Endothelial cell of umbilical vein (primary cell): ENCODE data around the gene TNRC6B. TPM values are rescaled to one million over a fixed set of nuclear protein-coding genes. Genes with fewer than 3 reads are reported as not detected.

Experiments
- BruUV-seq: library from RNA; stranded (reverse); fragments of 400-500 nt; replicated peaks from 2 replicates; lab custom pipeline; 2021; lab: Mats Ljungman, UMichigan
- CTCF ChIA-PET: fragments of 300-600, 350-600 bp; sonication (Branson Sonifier 250); formaldehyde crosslinking; loops from one replicate; lab custom pipeline; 2021; ENCODE audit warnings: antibody characterized with exemption, inconsistent platforms; lab: Charles Lee
- POLR2A ChIA-PET: fragments of 300-600, 350-600 bp; sonication (Branson Sonifier 250); formaldehyde crosslinking; loops from one replicate; lab custom pipeline; 2021; ENCODE audit warnings: antibody characterized with exemption, inconsistent platforms; lab: Charles Lee
- DNase-seq: peaks from one replicate; pipeline ENCODE4 v3.0.0-alpha.2; 2011; ENCODE audit warnings: low read depth, low spot score
- FAIRE-seq: peaks from 2 replicates; lab custom pipeline; 2011; peaks lifted over from hg19 to GRCh38; lab: Jason Lieb, UNC
- H2AFZ ChIP-seq: 2 replicates; pipeline ENCODE4 v1.6.0; 2012; ENCODE audit warnings: low read depth, low read length, control low read depth, inconsistent platforms
- H3K27ac ChIP-seq: 2 replicates; pipeline ENCODE4 v1.5.1; 2011; ENCODE audit warnings: low read depth, mild to moderate bottlenecking, control low read depth, low read length, moderate library complexity; ENCODE audit not compliant: insufficient read depth
- H3K27me3 ChIP-seq, 2 experiments: 2 replicates each; pipeline versions ENCODE4 v1.6.0 to v1.6.1; 2011; ENCODE audit warnings: low read length in 2 of 2, mixed read lengths in 1 of 2; ENCODE audit not compliant: control insufficient read depth in 2 of 2, insufficient read depth in 2 of 2
- H3K36me3 ChIP-seq, 2 experiments: 2 replicates in 1 of 2; 3 replicates in 1 of 2; pipeline ENCODE4 v1.5.1; 2011; ENCODE audit warnings: low read length in 2 of 2, mild to moderate bottlenecking in 1 of 2, moderate library complexity in 1 of 2; ENCODE audit not compliant: control insufficient read depth in 2 of 2, insufficient read depth in 2 of 2; ENCODE audit errors: extremely low read depth in 1 of 2
- H3K4me1 ChIP-seq: 3 replicates; pipeline ENCODE4 v1.5.1; 2011; ENCODE audit warnings: mild to moderate bottlenecking, low read length; ENCODE audit not compliant: control insufficient read depth, insufficient read depth; ENCODE audit errors: extremely low read depth
- H3K4me2 ChIP-seq: 2 replicates; pipeline ENCODE4 v1.6.1; 2011; ENCODE audit warnings: low read length, control low read depth, mixed read lengths; ENCODE audit not compliant: insufficient read depth
- H3K4me3 ChIP-seq, 3 experiments: fragments of 200-600 bp in 1 of 3; sonication (generic), shearing (Covaris generic) in 1 of 3; replicated peaks in 1 of 3; 2 replicates each; pipeline ENCODE4 v1.5.1; 2011 to 2016; ENCODE audit warnings: control low read depth in 3 of 3, low read length in 3 of 3, mild to moderate bottlenecking in 2 of 3, inconsistent platforms in 1 of 3, low read depth in 1 of 3, moderate library complexity in 1 of 3; ENCODE audit not compliant: insufficient read depth in 1 of 3
- H3K79me2 ChIP-seq: 2 replicates; pipeline ENCODE4 v1.6.0; 2012; ENCODE audit warnings: low read length, inconsistent platforms; ENCODE audit not compliant: control insufficient read depth, insufficient read depth
- H3K9ac ChIP-seq: replicated peaks from 2 replicates; pipeline ENCODE3; 2011; ENCODE audit warnings: low read length, control low read depth; ENCODE audit not compliant: insufficient read depth; ENCODE audit errors: extremely low read depth
- H3K9me1 ChIP-seq: replicated peaks from 3 replicates; pipeline ENCODE4 v1.6.0; 2011; ENCODE audit warnings: mild to moderate bottlenecking, low read length; ENCODE audit not compliant: control insufficient read depth, insufficient read depth; ENCODE audit errors: extremely low read depth
- H3K9me3 ChIP-seq: replicated peaks from 2 replicates; pipeline ENCODE4 v1.5.1; 2012; ENCODE audit warnings: low read length, inconsistent platforms; ENCODE audit not compliant: control insufficient read depth, insufficient read depth
- H4K20me1 ChIP-seq: replicated peaks from 2 replicates; pipeline ENCODE3; 2011; ENCODE audit warnings: mild to moderate bottlenecking, low read length; ENCODE audit not compliant: control insufficient read depth, insufficient read depth; ENCODE audit errors: extremely low read depth
- CTCF ChIP-seq, 2 donors: IDR thresholded peaks; 1 replicate in 1 of 2; 2 replicates in 1 of 2; pipeline ENCODE4 v1.5.1; 2011; ENCODE audit warnings: low read length in 2 of 2, mild to moderate bottlenecking in 2 of 2, moderate library complexity in 2 of 2, control low read depth in 1 of 2, inconsistent platforms in 1 of 2, low read depth in 1 of 2; ENCODE audit not compliant: insufficient read depth in 1 of 2; ENCODE audit errors: extremely low read depth in 1 of 2
- EZH2 ChIP-seq: IDR thresholded peaks from 2 replicates; pipeline ENCODE4 v1.6.1; 2012; ENCODE audit warnings: borderline replicate concordance, low read depth, mild to moderate bottlenecking, moderate library complexity, low read length, inconsistent platforms; ENCODE audit not compliant: severe bottlenecking
- JUN ChIP-seq: IDR thresholded peaks from 2 replicates; pipeline ENCODE4 v1.6.1; 2011; ENCODE audit warnings: borderline replicate concordance, low read depth; ENCODE audit not compliant: insufficient read length, insufficient read depth
- MYC ChIP-seq: IDR thresholded peaks from one replicate; pipeline ENCODE4 v1.6.1; 2011; ENCODE audit warnings: mild to moderate bottlenecking, low read depth, low read length
- POLR2AphosphoS5 ChIP-seq: IDR thresholded peaks from 2 replicates; pipeline ENCODE4 v1.6.1; 2012; ENCODE audit warnings: low read depth, mild to moderate bottlenecking, control low read depth, low read length, moderate library complexity; ENCODE audit not compliant: insufficient read depth
- dilution Hi-C: fragments of 300-500 bp; cut with MboI; formaldehyde crosslinking; loops from one replicate; pipeline ENCODE4 v1.15.0; 2019; ENCODE audit warnings: low sequenced_read_pairs; ENCODE audit not compliant: extremely low pct_ligation_motif_present
- intact Hi-C: fragments of 100-400 bp; cut with micrococcal nuclease; formaldehyde crosslinking; loops from one replicate; pipeline ENCODE4 v1.10.0; 2022
- polyA plus RNA-seq, 4 experiments: library from polyadenylated mRNA; depleted of rRNA in 3 of 4; stranded (reverse) in 3 of 4; unstranded in 1 of 4; fragments of >200 nt; gene quantifications; 2 replicates each; pipeline versions ENCODE4 v1.2.1 to v1.2.3, GENCODE V29; 2011 to 2012; ENCODE audit warnings: missing spikeins in 1 of 4
- total RNA-seq: library from RNA; stranded (reverse); gene quantifications from 2 replicates; pipeline ENCODE4 v1.2.3, GENCODE V29; 2021
- TF ChIP-seq, protein P1 (sequence below): IDR thresholded peaks from 2 replicates; pipeline ENCODE4 v1.6.1; 2011; ENCODE audit not compliant: insufficient read depth, insufficient read length

Gene TNRC6B
- total and polyA plus RNA-seq, 2 donors (not counting 3 experiments of a cell fraction or from before 2014, with no cell fraction given), result 10.6 to 37.2 TPM

- no peaks in the 10 kb centered on the region for H3K36me3 ChIP-seq
- H3K27ac ChIP-seq, result no peak overlapping the region
- no peaks in the 10 kb centered on the region for H3K9me3 ChIP-seq
- POLR2A ChIA-PET, result no interaction called here
- peaks cover 39% of the 10 kb centered on the region for H3K79me2 ChIP-seq
- CTCF ChIA-PET, result no interaction called here
- H3K4me2 ChIP-seq, result no peak overlapping the region
- dilution Hi-C loops, result no loop called here
- no TSS peak for BruUV-seq
- TF ChIP-seq, protein P1, sequence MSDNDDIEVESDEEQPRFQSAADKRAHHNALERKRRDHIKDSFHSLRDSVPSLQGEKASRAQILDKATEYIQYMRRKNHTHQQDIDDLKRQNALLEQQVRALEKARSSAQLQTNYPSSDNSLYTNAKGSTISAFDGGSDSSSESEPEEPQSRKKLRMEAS, result no peak
- TF ChIP-seq MYC (no peak), JUN (no peak), CTCF (IDR thresholded peaks at IDR 0.05; ENCODE audit: extremely low read depth in 1 of 2, insufficient read depth in 1 of 2, low read depth in 1 of 2, low read length in 2 of 2) (no peak), EZH2 (no peak), POLR2AphosphoS5 (no peak)
- no peak overlapping the region for H3K9ac ChIP-seq
- H3K27me3 ChIP-seq, result no peaks in the 10 kb centered on the region
- no peak for FAIRE-seq
- no peaks in the 10 kb centered on the region for H3K4me1 ChIP-seq
- no peaks in the 10 kb centered on the region for H3K9me1 ChIP-seq
- DNase-seq, result no peak
- no peak overlapping the region for H2AFZ ChIP-seq
- no peak overlapping the region for H3K4me3 ChIP-seq
- H4K20me1 ChIP-seq, result no peaks in the 10 kb centered on the region
- intact Hi-C loops, result no loop called here
Observed at GRCh38 chr22:40206561-40206960, 28.8 kb downstream of the TNRC6B start.
